A549 treated with CpdA at 1 μM for 4 hours (cell line): ENCODE results near the gene SDCCAG8. TPM values are rescaled to one million over a fixed set of nuclear protein-coding genes. Genes with fewer than 3 reads are reported as not detected.

Experiments used
- total RNA-seq: library from RNA; stranded (reverse); fragments of 200-300 nt; extraction: Qiagen RNA extraction; gene quantifications from 5 replicates; pipeline ENCODE4 v1.2.3, GENCODE V29; 2022; ENCODE audit warnings: low read depth

SDCCAG8 gene
- 39.1 to 45.3 TPM (median 43.5 TPM) in 5 replicates for total RNA-seq

DNA sequence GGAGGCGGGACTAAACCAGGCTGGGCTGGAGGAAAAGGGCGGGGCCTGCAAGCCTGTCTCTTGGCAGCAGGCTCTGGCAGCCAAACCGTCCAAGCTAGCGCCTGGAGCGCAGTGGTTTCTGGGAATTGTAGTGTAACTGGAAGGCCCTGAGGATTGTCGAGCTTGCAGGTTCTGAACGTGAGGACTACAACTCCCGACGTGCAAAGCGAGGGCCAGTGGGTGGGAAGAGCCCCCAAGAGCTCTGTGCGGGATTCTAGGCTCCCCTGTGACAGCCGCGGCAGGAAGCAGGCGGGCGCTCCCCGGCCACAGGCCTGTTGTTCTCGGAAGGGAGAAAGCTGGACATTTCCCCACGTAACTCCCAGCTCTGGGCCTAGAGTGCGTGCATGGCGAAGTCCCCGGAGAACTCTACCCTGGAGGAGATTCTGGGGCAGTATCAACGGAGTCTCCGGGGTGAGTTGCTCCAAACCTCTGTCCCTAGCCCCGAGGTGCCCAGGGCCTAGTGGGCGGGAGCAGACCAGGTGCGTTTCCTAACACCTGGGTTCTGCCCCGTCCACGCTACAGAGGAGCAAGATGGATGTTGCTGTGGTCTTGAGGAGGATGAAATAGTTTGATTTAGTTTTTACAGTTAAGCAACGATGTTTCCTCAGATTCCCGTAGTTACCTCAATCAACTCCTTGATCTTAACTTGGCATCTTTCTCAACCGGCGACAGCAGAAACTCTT, at the start of gene SDCCAG8:
SDCCAG8 (plus strand) TSS at position 251 of the 722 bp plus-strand sequence; CDS start at position 384, 133 bp downstream.

DNA sequence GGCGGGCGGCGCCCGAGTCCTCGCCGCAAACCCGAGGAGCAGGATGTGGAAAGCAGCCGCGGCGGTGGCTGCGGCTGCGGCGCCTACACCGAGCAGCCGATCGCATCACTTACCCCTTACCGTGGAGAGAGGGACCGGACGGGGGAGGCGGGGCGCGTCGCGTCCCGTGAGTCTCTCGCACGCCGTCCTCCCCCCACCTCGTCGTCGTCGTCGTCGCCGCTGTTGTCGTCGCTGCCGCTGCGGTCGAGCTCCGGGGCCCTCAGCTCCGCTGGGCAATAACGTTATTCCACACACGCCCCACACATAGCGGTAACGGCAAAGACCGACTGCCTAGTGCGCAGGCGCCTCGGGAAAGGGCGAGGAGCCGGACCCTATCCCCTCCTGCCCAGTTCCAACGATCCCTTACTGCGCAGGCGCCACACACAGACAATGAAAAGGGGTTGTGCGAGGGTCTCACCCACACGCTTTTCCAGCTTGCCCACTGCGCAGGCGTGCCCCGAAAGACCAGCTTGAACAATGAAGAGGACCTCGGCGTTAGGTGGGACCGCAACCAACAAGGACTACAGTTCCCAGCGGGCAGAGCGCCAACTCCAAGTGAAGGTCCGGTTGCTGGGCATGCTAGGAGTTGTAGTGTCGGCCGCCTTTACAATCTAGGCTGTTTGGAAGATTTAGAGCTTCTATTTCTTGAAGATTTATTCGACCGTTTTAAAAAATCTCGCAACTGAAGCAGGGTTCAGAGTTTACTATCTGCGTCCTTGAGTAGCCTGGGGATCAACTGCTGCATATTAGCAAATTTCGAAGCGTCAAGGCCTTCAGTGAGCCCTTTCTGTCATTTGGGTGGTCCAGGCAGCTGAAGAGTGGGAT, 682 bp upstream of the SDCCAG8 start, which contains the start of gene CEP170:
CEP170 (minus strand) TSS at position 355 of the 864 bp plus-strand sequence. CDS start 30,001 bp downstream, outside the sequence.

Other genes with a start within 250 kb of the SDCCAG8 start
- 27.2 to 49.0 TPM (median 30.1 TPM) in 5 replicates for gene CEP170, start 760 bp upstream of the SDCCAG8 start, total RNA-seq